Endothelial cell of coronary artery (primary cell): ENCODE data around the gene RAB5A. TPM values are rescaled to one million over a fixed set of nuclear protein-coding genes. Genes with fewer than 3 reads are reported as not detected.

Experiments
- total RNA-seq: library from RNA; depleted of rRNA; stranded (reverse); fragments of >200 nt; gene quantifications from 2 replicates; pipeline ENCODE4 v1.2.3, GENCODE V29; 2014

Gene RAB5A
- 54.4 and 56.2 TPM in 2 replicates for total RNA-seq

GRCh38 chr3:19946832-19947548, at the start of gene RAB5A:
Gene RAB5A, plus strand, starts transcription at chr3:19947097. Its CDS starts 3,802 bp downstream, at chr3:19950899.

DNA sequence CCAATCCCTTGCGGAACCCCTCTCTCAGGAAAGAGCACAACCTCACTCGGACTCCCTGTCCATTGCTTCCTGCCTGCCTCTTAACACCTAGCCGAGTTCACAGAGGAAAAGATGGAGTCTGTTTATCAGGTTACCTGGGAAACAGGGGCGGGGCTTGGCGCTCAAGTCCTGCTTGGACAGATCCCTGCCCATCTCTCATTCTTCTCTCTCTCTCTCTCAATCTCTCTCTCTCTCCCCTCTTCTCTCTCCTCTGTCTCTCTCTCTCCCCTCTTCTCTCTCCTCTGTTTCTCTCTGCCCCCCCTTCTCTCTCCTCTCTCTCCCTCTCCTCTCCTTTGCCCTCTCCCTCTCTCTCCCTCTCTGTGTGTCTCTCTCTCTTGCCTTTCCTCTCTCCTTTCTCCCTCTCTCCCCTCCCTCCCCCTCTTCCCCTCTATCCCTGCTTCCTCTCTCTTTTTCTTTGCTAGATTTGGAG, 12.8 kb upstream of the RAB5A start, which contains the start of gene EFHB:
EFHB (minus strand) TSS at position 120 of the 469 bp plus-strand sequence. CDS start 199 bp downstream, outside the sequence.

DNA sequence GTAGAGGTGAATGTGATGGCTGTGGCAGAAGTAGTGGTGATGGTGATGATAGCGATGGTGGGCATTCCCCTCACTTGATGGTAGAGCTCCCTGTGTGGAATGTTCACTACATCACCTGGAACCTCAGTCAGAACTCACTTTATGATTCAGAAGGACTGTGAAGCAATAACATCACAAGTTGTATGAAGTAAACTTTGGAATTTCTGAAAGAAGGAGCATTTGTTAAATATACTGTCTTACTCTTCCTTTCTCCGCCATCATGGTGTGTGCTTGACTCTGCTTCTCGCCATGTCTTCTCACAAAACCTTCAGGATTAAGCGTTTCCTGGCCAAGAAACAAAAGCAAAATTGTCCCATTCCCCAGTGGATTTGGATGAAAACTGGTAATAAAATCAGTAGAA, 65.3 kb downstream of the RAB5A start, which contains the start of gene PP2D1:
PP2D1 (minus strand) TSS at position 101 of the 400 bp plus-strand sequence. CDS start 192 bp downstream, outside the sequence.

Other genes with a start within 250 kb of the RAB5A start
- 0.27 and 0.28 TPM in 2 replicates for gene EFHB, start 12.9 kb upstream of the RAB5A start, total RNA-seq
- gene PP2D1, start 65.2 kb downstream of the RAB5A start, total RNA-seq = not detected in 2 replicates
- gene KAT2B, start 93.3 kb downstream of the RAB5A start, total RNA-seq = 6.1 and 9.5 TPM in 2 replicates
- gene SGO1, start 239.1 kb downstream of the RAB5A start, total RNA-seq = 2.4 and 5.2 TPM in 2 replicates